Measurements from ENCODE around the gene PCYT1A.

DNA sequence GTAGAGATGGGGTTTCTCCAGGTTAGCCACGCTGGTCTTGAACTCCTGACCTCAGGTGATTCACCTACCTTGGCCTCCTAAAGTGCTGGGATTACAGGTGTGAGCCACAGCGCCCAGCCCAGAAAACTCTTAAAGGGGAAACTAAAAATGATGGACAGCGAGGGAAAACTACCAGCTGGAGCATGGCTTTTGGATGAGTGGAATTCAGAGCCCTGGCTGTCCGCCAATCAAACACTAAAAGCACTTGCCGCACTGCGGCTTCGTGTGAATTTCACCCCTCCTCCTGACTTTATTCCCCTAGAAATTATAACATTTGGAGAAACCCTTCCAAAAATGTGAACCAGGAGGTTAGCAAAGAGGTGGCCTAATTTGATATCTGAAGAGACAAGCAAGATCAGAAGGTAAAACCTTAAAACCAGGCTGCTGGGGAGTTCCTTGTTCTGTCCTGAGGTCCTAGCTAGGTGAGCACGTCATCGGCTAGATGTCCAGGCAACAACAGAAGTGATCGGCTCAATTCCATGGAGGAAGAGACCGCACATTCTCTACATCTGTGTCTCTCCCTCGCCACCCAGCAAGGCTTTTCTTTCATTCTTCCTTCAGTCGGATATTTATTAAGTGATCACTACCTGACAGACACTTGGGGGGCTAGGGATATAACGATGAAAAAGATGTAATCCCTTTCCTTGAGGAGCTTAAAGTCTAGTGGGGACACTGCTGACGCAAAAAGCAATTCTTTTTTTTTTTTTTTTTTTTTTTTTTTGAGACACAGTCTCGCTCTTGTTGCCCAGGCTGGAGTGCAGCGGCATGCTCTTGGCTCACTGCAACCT is 49.0 kb upstream of the PCYT1A start:
- TF ChIP-seq EZH2phosphoT487 (IDR thresholded peaks at IDR 0.05; ENCODE audit: insufficient read depth, low read depth) (no peak), EZH2 (IDR thresholded peaks at IDR 0.05; ENCODE audit: insufficient read depth, poor library complexity, severe bottlenecking) (no peak)

Data from GM23248 (cell line).